Measurements from ENCODE around the gene BRD2.
A peak's percentile ranks its signal among the peaks of the same experiment; 100 is the strongest.

The BRD2 gene

GRCh38 chr6:32995448-32995847 is 27.1 kb downstream of the BRD2 start:
- DNase-seq = no peak

- no peak for DNase-seq
These were observed 31.7 kb downstream of the BRD2 start for GRCh38 chr6:33000055-33000454.

GRCh38 chr6:33001685-33002084 is 33.3 kb downstream of the BRD2 start:
- DNase-seq = no peak

- DNase-seq = no peak
These were observed 36.5 kb downstream of the BRD2 start for GRCh38 chr6:33004940-33005339.

GRCh38 chr6:33007831-33008400 is 39.5 kb downstream of the BRD2 start:
- no peak for DNase-seq

- peak; percentile 41 for DNase-seq
These were observed 40.8 kb downstream of the BRD2 start, which contains the start of gene HLA-DOA for GRCh38 chr6:33008944-33009861. TSS of gene HLA-DOA (minus strand) at chr6:33009591.

- no peak for DNase-seq
These were observed 42.0 kb downstream of the BRD2 start for GRCh38 chr6:33010356-33010755.

GRCh38 chr6:33013608-33014007 is 45.2 kb downstream of the BRD2 start:
- DNase-seq = no peak

- peak; percentile 73 for DNase-seq
These were observed 46.6 kb downstream of the BRD2 start for GRCh38 chr6:33014841-33015634.

- no peak for DNase-seq
These were observed 47.4 kb downstream of the BRD2 start for GRCh38 chr6:33015798-33016197.

- DNase-seq = no peak
These were observed 48.6 kb downstream of the BRD2 start for GRCh38 chr6:33017018-33017417.

- no peak for DNase-seq
These were observed 49.4 kb downstream of the BRD2 start for GRCh38 chr6:33017694-33018353.

GRCh38 chr6:33018418-33018817 is 50.0 kb downstream of the BRD2 start:
- no peak for DNase-seq

- DNase-seq = peak; percentile 28
These were observed 50.5 kb downstream of the BRD2 start for GRCh38 chr6:33018904-33019303.

- no peak for DNase-seq
These were observed 51.0 kb downstream of the BRD2 start for GRCh38 chr6:33019372-33019771.

GRCh38 chr6:33021917-33022316 is 53.5 kb downstream of the BRD2 start:
- no peak for DNase-seq

- no peak for DNase-seq
These were observed 55.1 kb downstream of the BRD2 start for GRCh38 chr6:33023536-33023935.

- no peak for DNase-seq
These were observed 56.1 kb downstream of the BRD2 start for GRCh38 chr6:33024521-33024920.

GRCh38 chr6:33028220-33028849 is 59.9 kb downstream of the BRD2 start:
- no peak for DNase-seq

- no peak for DNase-seq
These were observed 61.2 kb downstream of the BRD2 start for GRCh38 chr6:33029328-33030184.

- DNase-seq = no peak
These were observed 61.9 kb downstream of the BRD2 start for GRCh38 chr6:33030245-33030644.
